ENCODE data around the gene KIF21A.

- TF ChIP-seq, protein P1, sequence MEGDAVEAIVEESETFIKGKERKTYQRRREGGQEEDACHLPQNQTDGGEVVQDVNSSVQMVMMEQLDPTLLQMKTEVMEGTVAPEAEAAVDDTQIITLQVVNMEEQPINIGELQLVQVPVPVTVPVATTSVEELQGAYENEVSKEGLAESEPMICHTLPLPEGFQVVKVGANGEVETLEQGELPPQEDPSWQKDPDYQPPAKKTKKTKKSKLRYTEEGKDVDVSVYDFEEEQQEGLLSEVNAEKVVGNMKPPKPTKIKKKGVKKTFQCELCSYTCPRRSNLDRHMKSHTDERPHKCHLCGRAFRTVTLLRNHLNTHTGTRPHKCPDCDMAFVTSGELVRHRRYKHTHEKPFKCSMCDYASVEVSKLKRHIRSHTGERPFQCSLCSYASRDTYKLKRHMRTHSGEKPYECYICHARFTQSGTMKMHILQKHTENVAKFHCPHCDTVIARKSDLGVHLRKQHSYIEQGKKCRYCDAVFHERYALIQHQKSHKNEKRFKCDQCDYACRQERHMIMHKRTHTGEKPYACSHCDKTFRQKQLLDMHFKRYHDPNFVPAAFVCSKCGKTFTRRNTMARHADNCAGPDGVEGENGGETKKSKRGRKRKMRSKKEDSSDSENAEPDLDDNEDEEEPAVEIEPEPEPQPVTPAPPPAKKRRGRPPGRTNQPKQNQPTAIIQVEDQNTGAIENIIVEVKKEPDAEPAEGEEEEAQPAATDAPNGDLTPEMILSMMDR (IDR thresholded peaks at IDR 0.05; ENCODE audit: low read depth, low read length): no peak
- no peak for TF ChIP-seq EZH2phosphoT487 (IDR thresholded peaks at IDR 0.05; ENCODE audit: low read depth)
Observed at GRCh38 chr12:39386335-39386734, 56.6 kb downstream of the KIF21A start.
